ENCODE data around the gene ST7.

Gene ST7

GRCh38 chr7:117015258-117016184 is 62.2 kb downstream of the ST7 start:
- POLR2A ChIA-PET: no interaction called here
- CTCF ChIA-PET: no interaction called here
- TF ChIP-seq CTBP1 (IDR thresholded peaks at IDR 0.05; ENCODE audit: borderline replicate concordance) (no peak), TARDBP (IDR thresholded peaks at IDR 0.05) (no peak), ZNF384 (IDR thresholded peaks at IDR 0.05) (no peak), FOXA1 (IDR thresholded peaks at IDR 0.05) (no peak), SUZ12 (IDR thresholded peaks at IDR 0.05) (no peak), BHLHE40 (IDR thresholded peaks at IDR 0.05; ENCODE audit: borderline replicate concordance) (no peak), PKNOX1 (IDR thresholded peaks at IDR 0.05) (no peak), HDGF (IDR thresholded peaks at IDR 0.05; ENCODE audit: borderline replicate concordance) (no peak), SP1 (IDR thresholded peaks at IDR 0.05) (no peak), LEF1 (IDR thresholded peaks at IDR 0.05; ENCODE audit: borderline replicate concordance) (no peak), NFRKB (IDR thresholded peaks at IDR 0.05) (no peak), FOXM1 (IDR thresholded peaks at IDR 0.05; ENCODE audit: borderline replicate concordance) (no peak), ELF4 (IDR thresholded peaks at IDR 0.05) (no peak), ARNT (IDR thresholded peaks at IDR 0.05) (no peak)
- DNase-seq (ENCODE audit: extremely low spot score): no peak

GRCh38 chr7:117017017-117017451 is 63.7 kb downstream of the ST7 start:
- no peak for DNase-seq (ENCODE audit: extremely low spot score)
- TF ChIP-seq FOXM1 (IDR thresholded peaks at IDR 0.05; ENCODE audit: borderline replicate concordance) (no peak), BHLHE40 (IDR thresholded peaks at IDR 0.05; ENCODE audit: borderline replicate concordance) (no peak), SUZ12 (IDR thresholded peaks at IDR 0.05) (no peak), TARDBP (IDR thresholded peaks at IDR 0.05) (no peak), NFRKB (IDR thresholded peaks at IDR 0.05) (no peak), PKNOX1 (IDR thresholded peaks at IDR 0.05) (no peak), FOXK2 (IDR thresholded peaks at IDR 0.05) (no peak), FOXA1 (IDR thresholded peaks at IDR 0.05) (no peak), CTBP1 (IDR thresholded peaks at IDR 0.05; ENCODE audit: borderline replicate concordance) (no peak), SP1 (IDR thresholded peaks at IDR 0.05) (no peak), ELF4 (IDR thresholded peaks at IDR 0.05) (no peak), LEF1 (IDR thresholded peaks at IDR 0.05; ENCODE audit: borderline replicate concordance) (no peak), ARNT (IDR thresholded peaks at IDR 0.05) (no peak), ZNF384 (IDR thresholded peaks at IDR 0.05) (no peak), L3MBTL2 (conservative IDR thresholded peaks at IDR 0.05) (no peak)
- ChIA-PET POLR2A (interaction anchor here (1.1 kb wide), 1 partner anchor 63 kb away, joined by 3 read pairs; no protein-coding TSS in a partner anchor), CTCF (no interaction called here)

- no peak for TF ChIP-seq LEF1 (IDR thresholded peaks at IDR 0.05; ENCODE audit: borderline replicate concordance)
- TF ChIP-seq NFRKB (IDR thresholded peaks at IDR 0.05): no peak
- POLR2A ChIA-PET: interaction anchor here (1.1 kb wide), 1 partner anchor 63 kb away, joined by 3 read pairs; no protein-coding TSS in a partner anchor
- DNase-seq (ENCODE audit: extremely low spot score): no peak
- CTCF ChIA-PET: no interaction called here
Observed at GRCh38 chr7:117017702-117018266, 64.5 kb downstream of the ST7 start.

- CTCF ChIA-PET: no interaction called here
- POLR2A ChIA-PET: no interaction called here
- DNase-seq (ENCODE audit: extremely low spot score): no peak
- no peak for TF ChIP-seq FOXM1 (IDR thresholded peaks at IDR 0.05; ENCODE audit: borderline replicate concordance)
- TF ChIP-seq LEF1 (IDR thresholded peaks at IDR 0.05; ENCODE audit: borderline replicate concordance): no peak
- no peak for TF ChIP-seq BHLHE40 (IDR thresholded peaks at IDR 0.05; ENCODE audit: borderline replicate concordance)
- TF ChIP-seq SUZ12 (IDR thresholded peaks at IDR 0.05): no peak
- TF ChIP-seq PKNOX1 (IDR thresholded peaks at IDR 0.05): no peak
- no peak for TF ChIP-seq SP1 (IDR thresholded peaks at IDR 0.05)
- no peak for TF ChIP-seq ZNF384 (IDR thresholded peaks at IDR 0.05)
- no peak for TF ChIP-seq FOXA1 (IDR thresholded peaks at IDR 0.05)
- TF ChIP-seq ARNT (IDR thresholded peaks at IDR 0.05): no peak
- no peak for TF ChIP-seq L3MBTL2 (conservative IDR thresholded peaks at IDR 0.05)
- no peak for TF ChIP-seq ELF4 (IDR thresholded peaks at IDR 0.05)
- TF ChIP-seq FOXK2 (IDR thresholded peaks at IDR 0.05): no peak
- TF ChIP-seq NFRKB (IDR thresholded peaks at IDR 0.05): no peak
Observed at GRCh38 chr7:117018713-117019112, 65.4 kb downstream of the ST7 start.

GRCh38 chr7:117019287-117019686 is 66.0 kb downstream of the ST7 start:
- ChIA-PET POLR2A (no interaction called here), CTCF (no interaction called here)
- TF ChIP-seq ELF4 (IDR thresholded peaks at IDR 0.05): no peak
- no peak for TF ChIP-seq FOXA1 (IDR thresholded peaks at IDR 0.05)
- TF ChIP-seq NFRKB (IDR thresholded peaks at IDR 0.05): no peak
- TF ChIP-seq PKNOX1 (IDR thresholded peaks at IDR 0.05): no peak
- no peak for TF ChIP-seq FOXK2 (IDR thresholded peaks at IDR 0.05)
- no peak for TF ChIP-seq LEF1 (IDR thresholded peaks at IDR 0.05; ENCODE audit: borderline replicate concordance)
- TF ChIP-seq SP1 (IDR thresholded peaks at IDR 0.05): no peak
- DNase-seq (ENCODE audit: extremely low spot score): no peak

All from HEK293T (cell line).